Liver (tissue), 9 donors: ENCODE data around the gene WDFY1. TPM values are rescaled to one million over a fixed set of nuclear protein-coding genes. Genes with fewer than 3 reads are reported as not detected.

Experiments used
- DNase-seq: peaks from one replicate; pipeline ENCODE4 v3.0.0-alpha.2; 2017; ENCODE audit warnings: low spot score
- H3K27ac ChIP-seq, 2 donors: one replicate each; pipeline ENCODE4 v1.7.0; 2013; ENCODE audit warnings: inconsistent platforms in 2 of 2, low read length in 2 of 2, control low read depth in 1 of 2, low read depth in 1 of 2, mild to moderate bottlenecking in 1 of 2
- H3K27me3 ChIP-seq, 4 donors: one replicate each; pipeline versions ENCODE4 v1.6.1 to v1.7.0; 2013; ENCODE audit warnings: low read length in 3 of 4, inconsistent platforms in 1 of 4, mild to moderate bottlenecking in 1 of 4, moderate library complexity in 1 of 4; ENCODE audit not compliant: control insufficient read depth in 4 of 4, insufficient read depth in 4 of 4
- H3K36me3 ChIP-seq, 4 donors: one replicate each; pipeline versions ENCODE4 v1.6.1 to v1.7.0; 2013; ENCODE audit warnings: low read length in 3 of 4, mild to moderate bottlenecking in 3 of 4, low read depth in 1 of 4, moderate library complexity in 1 of 4; ENCODE audit not compliant: control insufficient read depth in 4 of 4, insufficient read depth in 3 of 4
- H3K4me1 ChIP-seq, 4 donors: one replicate each; pipeline versions ENCODE4 v1.6.1 to v1.7.0; 2013; ENCODE audit warnings: low read length in 3 of 4, mild to moderate bottlenecking in 3 of 4, moderate library complexity in 1 of 4; ENCODE audit not compliant: control insufficient read depth in 4 of 4, insufficient read depth in 4 of 4
- H3K4me3 ChIP-seq, 3 donors: one replicate each; pipeline versions ENCODE4 v1.6.1 to v1.7.0; 2013; ENCODE audit warnings: low read length in 3 of 3, control low read depth in 1 of 3, low read depth in 1 of 3, mild to moderate bottlenecking in 1 of 3
- H3K9ac ChIP-seq, 2 donors: one replicate each; pipeline ENCODE4 v1.7.0; 2013; ENCODE audit warnings: low read length in 2 of 2, mild to moderate bottlenecking in 2 of 2, moderate library complexity in 2 of 2, control low read depth in 1 of 2, low read depth in 1 of 2
- H3K9me3 ChIP-seq, 4 donors: one replicate each; pipeline versions ENCODE4 v1.6.1 to v1.7.0; 2013; ENCODE audit warnings: low read length in 3 of 4; ENCODE audit not compliant: control insufficient read depth in 4 of 4
- CTCF ChIP-seq: fragments of 150-350 bp; IDR thresholded peaks from 2 replicates; pipeline ENCODE4 v1.5.1; 2017; ENCODE audit warnings: improper control_type of control experiment, low read depth, low read length; ENCODE audit not compliant: missing input control
- EGR1 ChIP-seq, 2 donors: IDR thresholded peaks; 2 replicates each; pipeline ENCODE4 v1.6.1; 2016 to 2018; ENCODE audit warnings: antibody characterized with exemption in 2 of 2, low read depth in 2 of 2
- FOXA2 ChIP-seq: IDR thresholded peaks from 2 replicates; pipeline ENCODE4 v1.6.1; 2016; ENCODE audit warnings: antibody characterized with exemption
- GABPA ChIP-seq, 2 donors: IDR thresholded peaks in 1 of 2; conservative IDR thresholded peaks in 1 of 2; 2 replicates each; pipeline ENCODE4 v1.6.1; 2016; ENCODE audit warnings: antibody characterized with exemption in 2 of 2, mild to moderate bottlenecking in 1 of 2, moderate library complexity in 1 of 2
- HNF4A ChIP-seq, 2 donors: conservative IDR thresholded peaks; 2 replicates each; pipeline ENCODE4 v1.6.1; 2016; ENCODE audit warnings: antibody characterized with exemption in 2 of 2, mild to moderate bottlenecking in 2 of 2
- NR2F2 ChIP-seq: IDR thresholded peaks from 2 replicates; pipeline ENCODE4 v1.6.1; 2016; ENCODE audit warnings: antibody characterized with exemption
- RAD21 ChIP-seq, 2 donors: IDR thresholded peaks; 2 replicates each; pipeline ENCODE4 v1.6.1; 2016; ENCODE audit warnings: antibody characterized with exemption in 2 of 2, mild to moderate bottlenecking in 2 of 2
- REST ChIP-seq: IDR thresholded peaks from 2 replicates; pipeline ENCODE4 v1.6.1; 2016; ENCODE audit warnings: antibody characterized with exemption, mild to moderate bottlenecking
- RXRA ChIP-seq, 2 donors: IDR thresholded peaks; 2 replicates each; pipeline ENCODE4 v1.6.1; 2017 to 2018; ENCODE audit warnings: antibody characterized with exemption in 2 of 2, mild to moderate bottlenecking in 1 of 2
- SP1 ChIP-seq: IDR thresholded peaks from 2 replicates; pipeline ENCODE4 v1.6.1; 2018; ENCODE audit warnings: antibody characterized with exemption, mild to moderate bottlenecking
- TAF1 ChIP-seq: conservative IDR thresholded peaks from 2 replicates; pipeline ENCODE4 v1.6.1; 2016; ENCODE audit warnings: antibody characterized with exemption, mild to moderate bottlenecking
- YY1 ChIP-seq: IDR thresholded peaks from 2 replicates; pipeline ENCODE4 v1.6.1; 2016; ENCODE audit warnings: antibody characterized with exemption, mild to moderate bottlenecking
- ZBTB33 ChIP-seq: IDR thresholded peaks from 2 replicates; pipeline ENCODE4 v1.6.1; 2016; ENCODE audit warnings: antibody characterized with exemption
- WGBS: extraction: QIAGEN DNeasy Blood & Tissue Kit; methylation state at CpG from one replicate; pipeline ENCODE4 v1.1.7; 2013; 5-methylcytosine and 5-hydroxymethylcytosine counted together
- polyA plus RNA-seq, 2 donors: library from polyadenylated mRNA; stranded (reverse) in 1 of 2; unstranded in 1 of 2; fragments of 200-250 nt in 1 of 2; fragments of >200 nt in 1 of 2; fragmentation: Nextera tagmentation in 1 of 2; extraction: Ambion mirVana in 1 of 2; gene quantifications; one replicate each; pipeline versions ENCODE4 v1.2.1 to v1.2.3, GENCODE V29; 2013 to 2015
- total RNA-seq, 2 donors: library from RNA; depleted of rRNA; stranded (reverse); fragments of >200 nt; gene quantifications; one replicate each; pipeline ENCODE4 v1.2.3, GENCODE V29; 2014
- donor health status: healthy.
- donor health status: healthy.
- donor health status: healthy.
- donor health status: healthy.
- donor health status: healthy.

Gene WDFY1
- total and polyA plus RNA-seq, 4 donors, result 12.0 to 34.2 (median 24.1) TPM

DNA sequence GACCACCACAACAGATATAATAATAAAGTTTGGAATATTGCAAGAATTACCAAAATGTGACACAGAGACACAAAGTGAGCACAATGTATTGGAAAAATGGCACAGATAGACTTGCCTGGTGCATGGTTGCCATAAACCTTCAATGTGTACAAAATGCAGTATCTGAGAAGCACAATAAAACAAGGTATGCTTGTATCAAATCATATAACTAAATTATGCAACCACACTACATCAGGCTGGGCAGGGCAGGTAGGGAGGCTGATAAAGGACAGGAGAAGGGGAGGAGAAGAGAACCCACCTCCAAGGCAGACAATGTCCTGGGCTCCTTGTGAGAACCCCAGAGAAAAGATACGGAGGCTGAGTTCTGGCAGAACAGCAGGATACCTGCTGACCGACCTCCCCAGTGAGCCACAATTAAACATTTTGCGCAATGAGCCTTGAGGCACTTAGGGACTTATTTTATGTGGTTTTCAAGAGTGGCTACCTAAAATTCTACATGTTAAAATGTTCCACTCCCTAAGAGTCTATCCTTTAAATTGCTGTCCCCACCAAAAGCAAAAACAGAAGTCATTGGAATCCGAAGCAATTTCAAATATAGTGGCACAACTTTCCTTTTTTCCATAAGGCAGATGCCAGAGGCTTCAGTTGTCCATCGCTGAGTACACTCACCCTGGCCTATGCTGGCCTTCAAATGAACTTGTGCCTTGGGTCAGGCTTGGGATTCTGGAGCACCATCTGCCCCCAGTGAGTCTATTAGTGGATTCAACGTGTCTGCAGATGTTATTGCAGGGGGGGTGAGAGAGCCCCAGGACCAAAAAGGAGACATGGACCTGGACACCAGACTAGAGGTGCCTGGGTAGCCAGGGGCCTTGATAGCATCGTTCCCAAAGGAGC is 16.8 kb downstream of the WDFY1 start:
- no peak overlapping the region for H3K4me3 ChIP-seq
- peaks cover 8 to 32% (median 22%) of the 10 kb centered on the region in 4 donors for H3K4me1 ChIP-seq
- H3K9ac ChIP-seq, result no peak overlapping the region
- 82% methylated on average over 7 of the region's 7 CpGs for WGBS
- DNase-seq, result no peak
- peaks cover 0 to 3% (median 0%) of the 10 kb centered on the region in 4 donors for H3K9me3 ChIP-seq
- no peak overlapping the region for H3K27ac ChIP-seq
- no peaks in the 10 kb centered on the region for H3K36me3 ChIP-seq
- TF ChIP-seq CTCF, result no peak
- TF ChIP-seq TAF1, result no peak
- TF ChIP-seq EGR1 (IDR thresholded peaks at IDR 0.05; ENCODE audit: low read depth in 2 of 2), result no peak
- peak; percentile 41 to 64 for TF ChIP-seq RXRA (IDR thresholded peaks at IDR 0.05)
- TF ChIP-seq ZBTB33, result no peak
- no peak for TF ChIP-seq GABPA (IDR thresholded peaks at IDR 0.05 in 1 of 2, conservative IDR thresholded peaks at IDR 0.05 in 1 of 2)
- no peak for TF ChIP-seq SP1
- TF ChIP-seq YY1, result no peak
- no peak for TF ChIP-seq FOXA2
- H3K27me3 ChIP-seq, result no peaks in the 10 kb centered on the region

- no peak overlapping the region for H3K27ac ChIP-seq
- WGBS, result 95% methylated on average over 3 of the region's 3 CpGs
Observed at GRCh38 chr2:223925106-223925505, 20.0 kb downstream of the WDFY1 start.

More at GRCh38 chr2:223925106-223925505, 20.0 kb downstream of the WDFY1 start:
- Histone ChIP-seq H3K4me3 (no peak overlapping the region), H3K27me3 (no peaks in the 10 kb centered on the region), H3K36me3 (no peaks in the 10 kb centered on the region), H3K4me1 (peaks cover 6 to 11% (median 9%) of the 10 kb centered on the region in 4 donors), H3K9ac (no peak overlapping the region), H3K9me3 (peaks cover 0 to 3% (median 0%) of the 10 kb centered on the region in 4 donors)
- DNase-seq, result no peak
- no peak for TF ChIP-seq YY1
- TF ChIP-seq RAD21 (IDR thresholded peaks at IDR 0.05), result no peak
- no peak for TF ChIP-seq HNF4A (conservative IDR thresholded peaks at IDR 0.05)
- no peak for TF ChIP-seq TAF1
- TF ChIP-seq CTCF, result no peak
- no peak for TF ChIP-seq GABPA (IDR thresholded peaks at IDR 0.05 in 1 of 2, conservative IDR thresholded peaks at IDR 0.05 in 1 of 2)
- TF ChIP-seq REST, result no peak
- TF ChIP-seq NR2F2, result no peak
- no peak for TF ChIP-seq SP1
